Karpas-422 (cell line): Measurements from ENCODE around the gene NAV2. TPM values are rescaled to one million over a fixed set of nuclear protein-coding genes. Genes with fewer than 3 reads are reported as not detected.
A peak's percentile ranks its signal among the peaks of the same experiment; 100 is the strongest.

Experiments
- DNase-seq: peaks from one replicate; pipeline ENCODE4 v3.0.0-alpha.2; 2015
- H2AFZ ChIP-seq: fragments of 200-600 bp; sonication (generic); 2 replicates; pipeline ENCODE4 v1.6.1; 2014; ENCODE audit warnings: antibody characterized with exemption, low read length, mixed read lengths
- H3K27ac ChIP-seq: fragments of 200-600 bp; sonication (generic); 2 replicates; pipeline ENCODE4 v1.5.1; 2014; ENCODE audit warnings: mild to moderate bottlenecking, low read length, moderate library complexity
- H3K27me3 ChIP-seq: fragments of 200-600 bp; sonication (generic); 2 replicates; pipeline ENCODE4 v1.6.1; 2014; ENCODE audit warnings: low read length, mixed read lengths
- H3K36me3 ChIP-seq: fragments of 200-600 bp; sonication (generic); 2 replicates; pipeline ENCODE4 v1.6.1; 2014; ENCODE audit warnings: low read length, mixed read lengths; ENCODE audit not compliant: insufficient read depth
- H3K4me1 ChIP-seq: fragments of 200-600 bp; sonication (generic); 2 replicates; pipeline ENCODE4 v1.6.1; 2014; ENCODE audit warnings: mild to moderate bottlenecking, low read length, mixed read lengths
- H3K4me2 ChIP-seq: fragments of 200-600 bp; sonication (generic); 2 replicates; pipeline ENCODE4 v1.6.1; 2014; ENCODE audit warnings: low read length, low read depth, mild to moderate bottlenecking; ENCODE audit not compliant: poor library complexity, severe bottlenecking
- H3K4me3 ChIP-seq: fragments of 200-600 bp; sonication (generic); 2 replicates; pipeline ENCODE4 v1.5.1; 2014; ENCODE audit warnings: mild to moderate bottlenecking, antibody characterized with exemption, low read length, mixed read lengths
- H3K79me2 ChIP-seq: fragments of 200-600 bp; sonication (generic); 2 replicates; pipeline ENCODE4 v1.6.1; 2014; ENCODE audit warnings: mild to moderate bottlenecking, low read length, mixed read lengths
- H3K9ac ChIP-seq: fragments of 200-600 bp; sonication (generic); 2 replicates; pipeline ENCODE4 v1.6.0; 2014; ENCODE audit warnings: low read length
- H3K9me2 ChIP-seq: fragments of 200-600 bp; sonication (generic), shearing (Covaris generic); replicated peaks from 2 replicates; pipeline ENCODE4 v1.6.0; 2014; ENCODE audit warnings: mild to moderate bottlenecking, low read length, moderate library complexity; ENCODE audit not compliant: insufficient read depth
- H3K9me3 ChIP-seq: fragments of 300-700, 200-600 bp; sonication (generic); 2 replicates; pipeline ENCODE4 v1.6.1; 2014; ENCODE audit warnings: low read length, mixed read lengths
- H4K20me1 ChIP-seq: fragments of 200-600 bp; sonication (generic); 2 replicates; pipeline ENCODE4 v1.6.1; 2014; ENCODE audit warnings: mild to moderate bottlenecking, antibody characterized with exemption, low read length, low read depth; ENCODE audit not compliant: insufficient read depth
- total RNA-seq: library from RNA; depleted of rRNA; stranded (reverse); fragments of >200 nt; shearing (Covaris generic); gene quantifications from 2 replicates; pipeline ENCODE4 v1.2.3, GENCODE V29; 2014; ENCODE audit warnings: low replicate concordance

The NAV2 gene
- total RNA-seq, 1 experiment from 2014 or later: not detected

- no peak overlapping the region for H3K4me2 ChIP-seq
- H3K27ac ChIP-seq: no peak overlapping the region
- no peaks in the 10 kb centered on the region for H3K4me1 ChIP-seq
- H3K36me3 ChIP-seq: no peaks in the 10 kb centered on the region
- H2AFZ ChIP-seq: no peak overlapping the region
- no peak overlapping the region for H3K4me3 ChIP-seq
- no peaks in the 10 kb centered on the region for H3K9me3 ChIP-seq
- no peaks in the 10 kb centered on the region for H3K27me3 ChIP-seq
- 0 out of 2 replicates have a peak, but pooled peaks cover 8% of the 10 kb centered on the region for H4K20me1 ChIP-seq
- DNase-seq: no peak
- no peaks in the 10 kb centered on the region for H3K79me2 ChIP-seq
- no peak overlapping the region for H3K9ac ChIP-seq
- no peaks in the 10 kb centered on the region for H3K9me2 ChIP-seq
Measured at GRCh38 chr11:20102397-20102796, 389.8 kb downstream of the NAV2 start.

GRCh38 chr11:20103281-20103680 lies 390.6 kb downstream of the NAV2 start:
- H3K27me3 ChIP-seq: no peaks in the 10 kb centered on the region
- H3K9me2 ChIP-seq: no peaks in the 10 kb centered on the region
- no peak overlapping the region for H3K9ac ChIP-seq
- H3K4me3 ChIP-seq: no peak overlapping the region
- no peaks in the 10 kb centered on the region for H3K4me1 ChIP-seq
- no peak overlapping the region for H3K27ac ChIP-seq
- no peak overlapping the region for H2AFZ ChIP-seq
- no peaks in the 10 kb centered on the region for H3K36me3 ChIP-seq
- DNase-seq: no peak
- no peaks in the 10 kb centered on the region for H3K9me3 ChIP-seq
- no peaks in the 10 kb centered on the region for H3K79me2 ChIP-seq
- H4K20me1 ChIP-seq: 0 out of 2 replicates have a peak, but pooled peaks cover 4% of the 10 kb centered on the region
- no peak overlapping the region for H3K4me2 ChIP-seq

GRCh38 chr11:20105427-20105826 lies 392.8 kb downstream of the NAV2 start:
- no peak overlapping the region for H3K9ac ChIP-seq
- H3K27ac ChIP-seq: no peak overlapping the region
- H3K4me1 ChIP-seq: no peaks in the 10 kb centered on the region
- H3K27me3 ChIP-seq: no peaks in the 10 kb centered on the region
- H4K20me1 ChIP-seq: no peaks in the 10 kb centered on the region
- no peaks in the 10 kb centered on the region for H3K36me3 ChIP-seq
- no peaks in the 10 kb centered on the region for H3K9me2 ChIP-seq
- H3K4me3 ChIP-seq: no peak overlapping the region
- H3K79me2 ChIP-seq: no peaks in the 10 kb centered on the region
- no peaks in the 10 kb centered on the region for H3K9me3 ChIP-seq
- no peak for DNase-seq
- no peak overlapping the region for H2AFZ ChIP-seq
- H3K4me2 ChIP-seq: no peak overlapping the region

DNA sequence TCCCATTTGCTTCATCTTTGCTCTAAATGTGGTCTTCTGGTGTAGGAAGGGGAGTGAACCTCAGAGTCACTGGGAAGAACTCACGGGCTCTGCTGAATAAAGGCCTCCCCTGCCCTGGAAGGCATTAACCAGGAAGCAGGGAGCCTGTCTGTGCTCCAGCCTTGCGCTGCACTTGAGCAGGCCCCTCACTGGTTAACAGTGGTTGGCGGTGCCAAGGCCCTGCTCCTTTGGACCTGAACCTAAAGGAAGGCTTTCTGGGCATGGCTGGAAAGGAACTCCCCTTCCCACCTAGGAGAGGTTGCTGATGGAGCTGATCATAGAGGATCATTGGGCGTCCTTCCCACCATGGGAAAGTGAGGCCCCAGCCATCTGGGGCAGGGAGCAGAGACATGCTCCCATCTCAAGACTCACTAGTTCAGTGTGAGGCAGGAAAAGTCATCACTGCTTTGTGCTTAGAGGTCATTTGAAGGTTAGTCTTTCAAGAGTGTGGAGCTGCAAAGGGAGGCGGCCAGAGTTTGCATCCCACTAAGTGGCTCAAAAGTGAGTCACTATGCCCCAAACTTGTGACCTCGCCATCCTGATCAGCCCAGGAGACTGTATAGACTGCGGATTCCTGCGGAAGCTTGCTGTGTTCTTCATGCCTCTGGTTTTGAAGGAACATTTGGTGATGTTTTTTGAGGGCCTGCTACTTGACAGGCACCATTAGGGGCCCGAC lies 397.3 kb downstream of the NAV2 start:
- DNase-seq: no peak
- no peak overlapping the region for H3K27ac ChIP-seq
- H4K20me1 ChIP-seq: no peaks in the 10 kb centered on the region; the same call in 1 of the 2 replicates
- H3K9ac ChIP-seq: no peak overlapping the region
- no peaks in the 10 kb centered on the region for H3K36me3 ChIP-seq
- H3K4me2 ChIP-seq: no peak overlapping the region
- no peaks in the 10 kb centered on the region for H3K9me3 ChIP-seq
- no peak overlapping the region for H3K4me3 ChIP-seq
- no peaks in the 10 kb centered on the region for H3K79me2 ChIP-seq
- no peaks in the 10 kb centered on the region for H3K9me2 ChIP-seq
- H2AFZ ChIP-seq: no peak overlapping the region
- H3K4me1 ChIP-seq: no peaks in the 10 kb centered on the region
- no peaks in the 10 kb centered on the region for H3K27me3 ChIP-seq

GRCh38 chr11:20110908-20111669 lies 398.5 kb downstream of the NAV2 start:
- Histone ChIP-seq H3K4me3 (no peak overlapping the region), H3K27me3 (no peaks in the 10 kb centered on the region), H3K4me2 (no peak overlapping the region), H3K27ac (no peak overlapping the region), H4K20me1 (no peaks in the 10 kb centered on the region; the same call in 1 of the 2 replicates), H3K9me3 (no peaks in the 10 kb centered on the region), H2AFZ (no peak overlapping the region), H3K79me2 (no peaks in the 10 kb centered on the region), H3K9me2 (no peaks in the 10 kb centered on the region), H3K36me3 (no peaks in the 10 kb centered on the region), H3K4me1 (no peaks in the 10 kb centered on the region), H3K9ac (no peak overlapping the region)
- DNase-seq: peak; percentile 89

- no peaks in the 10 kb centered on the region; the same call in 1 of the 2 replicates for H4K20me1 ChIP-seq
- no peaks in the 10 kb centered on the region for H3K79me2 ChIP-seq
- H3K4me2 ChIP-seq: no peak overlapping the region
- H3K4me1 ChIP-seq: no peaks in the 10 kb centered on the region
- no peaks in the 10 kb centered on the region for H3K36me3 ChIP-seq
- H3K9me2 ChIP-seq: no peaks in the 10 kb centered on the region
- no peaks in the 10 kb centered on the region for H3K27me3 ChIP-seq
- no peak overlapping the region for H2AFZ ChIP-seq
- no peak overlapping the region for H3K9ac ChIP-seq
- DNase-seq: no peak
- no peaks in the 10 kb centered on the region for H3K9me3 ChIP-seq
- H3K4me3 ChIP-seq: no peak overlapping the region
- no peak overlapping the region for H3K27ac ChIP-seq
Measured at GRCh38 chr11:20111871-20112270, 399.2 kb downstream of the NAV2 start.

DNA sequence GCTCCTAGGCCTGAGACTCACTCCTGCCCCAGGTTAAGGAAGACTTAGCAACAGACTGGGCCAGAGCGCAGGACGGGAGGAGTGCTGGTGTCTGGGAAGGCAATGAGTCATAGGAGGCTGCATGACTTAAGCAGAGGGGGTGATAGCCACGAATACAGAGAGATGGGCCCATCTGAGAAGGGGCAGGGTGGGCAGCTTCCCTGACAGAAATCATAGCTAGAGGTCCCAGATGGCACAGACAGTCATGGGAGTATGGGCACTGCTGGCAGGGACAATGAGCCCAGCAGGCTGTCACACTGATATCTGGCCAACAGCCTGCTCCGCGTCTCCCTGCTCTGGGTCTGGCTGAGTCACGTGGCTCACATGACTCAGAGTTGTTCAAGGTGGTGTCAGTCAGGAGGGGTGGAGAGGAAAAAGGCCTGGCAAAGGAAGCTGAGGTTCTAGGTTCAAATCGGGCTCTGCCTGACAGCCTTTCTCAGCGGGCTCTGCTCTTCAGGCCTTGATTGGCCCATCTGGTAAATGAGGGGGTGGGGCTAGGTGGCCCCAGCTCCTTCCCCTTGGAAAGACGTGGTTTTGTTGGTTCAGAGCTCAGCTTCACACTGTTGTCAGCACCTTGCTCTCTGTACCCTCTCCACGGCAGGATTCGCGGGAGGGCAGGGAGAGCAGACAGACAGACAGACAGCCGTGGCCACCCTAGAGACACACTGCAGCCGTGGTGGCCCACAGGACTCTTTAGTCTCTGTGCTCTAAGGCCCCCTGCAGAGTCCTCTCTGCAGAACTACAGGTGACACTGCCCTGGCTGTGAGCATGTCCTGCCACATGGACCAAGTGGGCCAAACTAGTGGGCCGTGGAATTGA lies 399.9 kb downstream of the NAV2 start:
- no peak overlapping the region for H3K4me2 ChIP-seq

GRCh38 chr11:20113149-20113438 lies 400.5 kb downstream of the NAV2 start:
- H3K4me2 ChIP-seq: no peak overlapping the region
- no peaks in the 10 kb centered on the region for H3K9me2 ChIP-seq
- no peaks in the 10 kb centered on the region for H3K4me1 ChIP-seq
- no peaks in the 10 kb centered on the region; the same call in 1 of the 2 replicates for H4K20me1 ChIP-seq
- no peak overlapping the region for H3K4me3 ChIP-seq
- no peak overlapping the region for H2AFZ ChIP-seq
- no peaks in the 10 kb centered on the region for H3K79me2 ChIP-seq
- H3K9ac ChIP-seq: no peak overlapping the region
- H3K9me3 ChIP-seq: no peaks in the 10 kb centered on the region
- DNase-seq: no peak
- H3K36me3 ChIP-seq: no peaks in the 10 kb centered on the region
- no peaks in the 10 kb centered on the region for H3K27me3 ChIP-seq
- H3K27ac ChIP-seq: no peak overlapping the region

More for the DNA sequence above, 399.9 kb downstream of the NAV2 start:
- H3K9ac ChIP-seq: no peak overlapping the region
- no peaks in the 10 kb centered on the region; the same call in 1 of the 2 replicates for H4K20me1 ChIP-seq
- H3K27me3 ChIP-seq: no peaks in the 10 kb centered on the region
- no peak for DNase-seq
- no peak overlapping the region for H3K27ac ChIP-seq
- H3K4me3 ChIP-seq: no peak overlapping the region
- H3K36me3 ChIP-seq: no peaks in the 10 kb centered on the region
- H3K9me3 ChIP-seq: no peaks in the 10 kb centered on the region
- H3K79me2 ChIP-seq: no peaks in the 10 kb centered on the region
- H2AFZ ChIP-seq: no peak overlapping the region
- no peaks in the 10 kb centered on the region for H3K4me1 ChIP-seq
- H3K9me2 ChIP-seq: no peaks in the 10 kb centered on the region
